HG03066 (cell line): ENCODE measurements around the gene DLL4.

Experiments
- ATAC-seq: cut with Tn5 transposase; IDR thresholded peaks from one replicate; pipeline ENCODE4 v1.9.1; 2021; ENCODE audit warnings: low read depth; ENCODE audit not compliant: unreplicated experiment

DLL4 gene

DNA sequence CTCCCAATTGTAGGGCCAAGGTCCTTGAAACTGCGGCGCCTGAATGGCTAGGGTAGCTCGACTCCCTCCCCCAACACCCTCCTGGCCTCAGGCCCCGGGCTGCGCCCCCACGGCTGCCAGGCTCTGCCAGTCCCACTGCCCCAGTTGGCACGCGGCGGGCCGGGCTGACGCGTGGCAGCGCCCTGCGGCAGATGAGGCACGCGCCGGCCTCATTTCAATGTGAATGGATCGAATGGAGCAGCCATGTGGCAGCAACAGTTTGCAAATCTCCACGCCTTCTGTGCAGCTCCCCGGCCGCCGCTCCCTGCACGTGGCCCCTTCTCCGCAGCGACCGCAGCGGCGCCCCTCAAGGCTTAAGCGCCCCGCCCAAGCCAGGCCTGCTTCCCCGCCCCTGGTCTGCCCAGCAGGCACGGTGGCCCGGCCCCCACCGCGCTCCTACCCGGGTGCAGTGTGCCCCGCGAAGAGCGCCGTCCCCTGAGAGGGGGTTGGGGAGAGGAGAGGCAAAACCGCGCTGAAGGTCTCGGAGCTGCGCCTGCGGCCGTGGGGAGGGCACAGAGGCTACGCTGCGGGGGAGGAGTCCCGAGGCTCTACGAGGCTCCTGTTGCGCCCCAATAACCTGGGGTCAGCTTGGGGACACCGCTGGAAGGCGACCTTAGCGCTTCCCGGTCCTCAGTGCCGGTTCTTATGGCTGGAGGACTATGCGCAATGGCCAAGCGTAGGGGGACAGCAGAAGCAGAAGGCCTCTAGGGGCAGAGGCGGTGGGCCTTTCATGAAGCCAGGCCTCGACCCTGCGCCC, 3.1 kb upstream of the DLL4 start:
- no peak for ATAC-seq

DNA sequence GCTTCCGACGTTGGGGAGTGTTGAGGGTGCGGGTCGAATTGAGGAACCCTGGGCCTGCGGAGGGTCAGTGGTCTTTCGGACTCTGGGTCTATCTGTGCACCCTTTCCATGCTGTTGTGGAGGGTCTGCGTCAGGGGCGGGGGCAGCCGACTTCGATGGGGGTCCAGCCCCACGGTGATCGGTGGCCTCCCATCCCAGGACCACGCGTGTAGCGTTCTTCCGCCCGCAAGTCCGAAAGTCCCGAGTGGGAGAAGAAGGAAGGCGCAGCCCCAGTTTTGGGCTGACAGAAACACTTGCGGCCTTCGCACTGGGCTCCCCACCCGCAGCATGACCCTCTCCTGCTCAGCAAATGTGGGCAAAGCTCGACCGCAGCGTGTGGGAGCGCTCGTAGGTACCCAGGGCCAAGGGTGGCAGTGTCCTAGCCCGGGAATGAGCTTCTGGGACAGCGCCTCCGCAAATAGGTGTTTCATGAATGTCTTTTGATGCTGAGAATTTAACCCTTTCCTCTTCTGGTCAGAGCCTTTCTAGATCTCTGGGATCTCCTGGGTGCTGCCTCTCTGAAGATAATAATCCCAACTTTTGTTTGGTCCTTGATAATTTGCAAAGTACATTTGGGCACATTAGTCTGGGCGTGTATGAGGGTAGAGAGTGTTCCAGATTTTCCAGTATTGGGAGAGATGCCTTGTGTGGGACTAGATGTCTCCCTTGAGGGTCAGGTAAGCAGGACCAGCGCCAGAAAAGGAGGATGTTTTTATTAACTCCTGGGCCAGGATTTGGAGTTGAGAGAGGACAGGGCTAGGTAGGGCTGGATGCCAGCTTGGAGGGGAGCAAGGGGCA, 2.3 kb upstream of the DLL4 start:
- no peak for ATAC-seq

DNA sequence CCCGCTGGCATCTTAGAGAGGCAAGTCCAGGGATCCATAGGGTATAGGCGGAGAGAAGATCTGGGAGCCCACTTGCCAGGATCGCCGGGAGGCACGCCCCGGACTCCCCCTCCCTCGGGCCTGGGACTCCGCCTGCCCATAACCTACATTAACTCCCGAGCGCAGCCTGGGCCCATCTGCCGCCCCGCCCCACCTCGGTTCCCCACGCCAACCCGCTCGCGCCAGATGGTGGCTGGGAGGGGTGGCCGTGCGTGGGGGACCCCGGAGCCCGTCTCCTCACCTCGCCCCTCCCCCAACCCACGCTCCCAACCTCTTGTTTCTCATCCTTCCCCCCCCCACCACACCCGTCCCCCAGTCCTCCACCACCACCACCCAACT, 1.7 kb upstream of the DLL4 start:
- ATAC-seq, result no peak

DNA sequence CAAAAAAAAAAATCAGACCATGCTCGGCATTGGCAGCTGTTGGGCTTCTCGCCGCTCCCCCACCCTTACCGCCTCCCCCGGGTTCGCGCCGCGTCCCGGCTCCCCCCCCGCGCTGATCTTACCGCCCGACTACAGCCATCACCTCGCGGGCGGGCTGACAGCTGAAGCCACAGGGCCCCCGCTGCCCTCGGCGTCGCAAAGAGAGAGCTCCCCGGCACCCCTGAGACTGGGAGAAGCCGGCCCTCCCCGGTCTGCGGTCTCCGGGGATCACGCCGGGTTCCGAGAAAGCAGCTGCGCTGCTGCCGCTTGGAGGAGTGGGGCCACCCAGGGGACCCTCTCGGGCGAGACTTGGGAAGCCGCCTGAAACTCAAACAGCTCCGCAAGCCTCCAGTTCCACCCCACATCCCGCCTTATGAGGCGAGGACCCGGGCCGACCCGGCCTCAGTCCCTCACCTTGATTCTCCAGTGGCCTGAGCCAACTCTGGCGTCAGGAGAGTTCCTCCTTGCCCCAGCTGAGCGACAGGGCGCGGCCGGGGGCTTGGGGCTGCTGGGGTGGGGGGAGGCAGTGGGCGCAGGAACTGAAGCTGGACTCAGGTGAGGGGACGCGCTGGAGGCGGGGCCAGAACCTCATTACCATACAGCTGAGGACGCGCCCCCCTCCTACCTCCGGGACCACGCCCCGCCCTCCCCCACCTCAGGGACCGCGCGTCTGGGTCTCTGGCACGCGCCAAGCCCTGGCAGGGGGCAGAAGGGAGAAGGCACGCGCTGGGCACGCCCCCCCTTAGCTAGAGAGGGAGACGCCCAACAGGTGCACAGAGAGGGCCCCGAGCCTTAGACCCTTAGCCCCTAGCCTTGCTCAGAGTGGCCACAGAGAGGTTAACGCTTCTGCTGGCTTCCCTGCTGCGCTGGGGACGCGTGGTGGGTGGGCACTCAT, 1.0 kb upstream of the DLL4 start:
- ATAC-seq, result no peak

DNA sequence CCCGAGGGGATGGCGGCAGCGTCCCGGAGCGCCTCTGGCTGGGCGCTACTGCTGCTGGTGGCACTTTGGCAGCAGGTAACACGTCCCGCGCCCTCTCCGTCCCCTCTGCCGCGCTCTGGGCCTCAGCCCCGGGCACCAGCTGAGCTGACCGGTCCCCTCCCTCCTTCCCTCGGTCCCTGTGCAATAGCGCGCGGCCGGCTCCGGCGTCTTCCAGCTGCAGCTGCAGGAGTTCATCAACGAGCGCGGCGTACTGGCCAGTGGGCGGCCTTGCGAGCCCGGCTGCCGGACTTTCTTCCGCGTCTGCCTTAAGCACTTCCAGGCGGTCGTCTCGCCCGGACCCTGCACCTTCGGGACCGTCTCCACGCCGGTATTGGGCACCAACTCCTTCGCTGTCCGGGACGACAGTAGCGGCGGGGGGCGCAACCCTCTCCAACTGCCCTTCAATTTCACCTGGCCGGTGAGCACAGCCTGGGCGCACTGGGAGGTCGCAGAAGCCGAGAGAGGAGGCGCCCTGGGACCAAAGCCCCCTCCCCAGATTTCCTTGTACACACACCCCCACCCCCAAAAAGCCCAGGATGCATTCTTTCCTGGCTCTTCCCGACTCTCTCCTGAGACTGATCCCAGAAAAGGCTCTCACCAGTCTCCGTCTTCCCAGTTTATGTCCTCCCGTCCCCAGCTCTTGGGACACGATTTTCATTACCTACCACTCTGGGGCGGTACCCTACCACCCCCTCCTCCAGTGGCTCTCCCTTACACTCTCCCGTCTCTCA, 705 bp downstream of the DLL4 start:
- no peak for ATAC-seq

DNA sequence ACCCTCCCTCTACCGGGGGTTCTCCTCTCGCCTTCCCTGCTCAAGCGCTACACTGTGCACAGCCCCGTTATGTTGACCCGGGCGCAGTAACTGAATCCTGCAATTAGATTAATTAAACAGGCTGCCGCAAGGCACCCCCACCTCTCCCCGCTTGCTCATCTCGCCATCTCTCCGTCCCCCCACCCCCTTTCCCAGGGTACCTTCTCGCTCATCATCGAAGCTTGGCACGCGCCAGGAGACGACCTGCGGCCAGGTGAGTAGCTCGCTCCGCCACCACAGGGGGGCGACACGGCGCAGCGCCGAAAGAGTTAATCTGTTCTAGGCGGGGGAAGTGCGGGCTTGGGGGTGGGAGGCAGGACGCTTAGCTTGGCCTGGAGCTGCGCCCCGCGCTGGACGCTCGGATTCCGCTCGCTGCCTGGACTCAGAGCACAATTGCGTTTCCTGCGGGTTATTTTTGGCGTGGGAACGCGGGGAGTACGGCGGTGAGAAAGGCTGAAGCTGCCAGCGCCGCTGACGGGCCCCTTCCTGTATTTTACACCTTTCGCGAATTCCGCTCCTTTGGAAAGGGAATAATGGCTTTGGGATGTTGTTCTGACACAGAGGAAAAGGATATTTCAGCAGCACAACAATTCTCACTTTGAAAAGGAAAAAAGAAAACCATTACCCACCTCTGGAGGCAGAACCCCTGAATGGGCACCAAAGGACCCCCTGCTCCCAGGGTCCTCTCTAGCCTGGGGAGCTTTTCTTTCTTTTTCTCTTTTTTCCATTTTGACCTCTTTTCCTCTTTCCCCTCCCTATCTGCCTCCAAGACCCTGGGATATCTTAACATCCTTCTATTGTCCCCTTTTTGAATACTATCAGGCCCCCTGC, 1.5 kb downstream of the DLL4 start:
- no peak for ATAC-seq

DNA sequence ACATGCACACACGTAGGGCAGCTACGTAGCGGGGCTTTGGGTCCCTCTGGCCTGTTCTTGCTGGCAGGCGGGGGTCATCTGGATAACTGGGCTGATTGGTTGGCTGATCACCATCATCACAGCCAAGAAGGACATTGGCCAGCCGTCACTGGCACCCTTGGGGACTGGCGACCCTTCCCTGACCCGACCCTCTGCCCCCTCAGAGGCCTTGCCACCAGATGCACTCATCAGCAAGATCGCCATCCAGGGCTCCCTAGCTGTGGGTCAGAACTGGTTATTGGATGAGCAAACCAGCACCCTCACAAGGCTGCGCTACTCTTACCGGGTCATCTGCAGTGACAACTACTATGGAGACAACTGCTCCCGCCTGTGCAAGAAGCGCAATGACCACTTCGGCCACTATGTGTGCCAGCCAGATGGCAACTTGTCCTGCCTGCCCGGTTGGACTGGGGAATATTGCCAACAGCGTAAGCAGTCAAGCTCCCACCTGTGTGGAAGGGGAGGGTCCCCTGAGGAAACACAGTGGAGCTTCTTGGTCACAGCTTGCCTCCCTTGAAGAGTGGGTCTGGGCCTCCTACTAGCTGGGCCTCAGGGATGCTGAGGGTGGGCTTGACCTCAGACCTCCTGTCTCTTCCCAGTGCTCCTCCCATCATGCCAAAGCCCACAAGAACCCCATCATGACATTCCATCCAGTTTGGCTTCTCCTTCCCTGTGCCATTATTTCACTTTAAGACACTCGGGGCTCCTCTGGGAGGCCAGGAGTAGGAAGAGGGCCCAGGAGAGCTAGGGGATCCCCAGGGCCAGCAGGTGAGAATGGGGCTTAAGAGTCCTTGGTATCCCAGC, 2.4 kb downstream of the DLL4 start:
- no peak for ATAC-seq

DNA sequence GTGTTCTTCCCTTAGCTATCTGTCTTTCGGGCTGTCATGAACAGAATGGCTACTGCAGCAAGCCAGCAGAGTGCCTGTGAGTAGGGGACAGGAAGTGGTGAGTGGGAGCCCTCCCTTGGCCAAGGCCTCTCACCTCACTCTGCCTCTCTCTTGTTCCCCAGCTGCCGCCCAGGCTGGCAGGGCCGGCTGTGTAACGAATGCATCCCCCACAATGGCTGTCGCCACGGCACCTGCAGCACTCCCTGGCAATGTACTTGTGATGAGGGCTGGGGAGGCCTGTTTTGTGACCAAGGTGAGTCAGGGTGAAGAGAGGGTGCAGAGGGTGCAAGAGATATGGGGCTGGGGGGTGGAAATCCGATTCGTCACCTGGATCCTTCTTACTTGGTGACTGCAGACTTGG, 3.0 kb downstream of the DLL4 start:
- no peak for ATAC-seq

DNA sequence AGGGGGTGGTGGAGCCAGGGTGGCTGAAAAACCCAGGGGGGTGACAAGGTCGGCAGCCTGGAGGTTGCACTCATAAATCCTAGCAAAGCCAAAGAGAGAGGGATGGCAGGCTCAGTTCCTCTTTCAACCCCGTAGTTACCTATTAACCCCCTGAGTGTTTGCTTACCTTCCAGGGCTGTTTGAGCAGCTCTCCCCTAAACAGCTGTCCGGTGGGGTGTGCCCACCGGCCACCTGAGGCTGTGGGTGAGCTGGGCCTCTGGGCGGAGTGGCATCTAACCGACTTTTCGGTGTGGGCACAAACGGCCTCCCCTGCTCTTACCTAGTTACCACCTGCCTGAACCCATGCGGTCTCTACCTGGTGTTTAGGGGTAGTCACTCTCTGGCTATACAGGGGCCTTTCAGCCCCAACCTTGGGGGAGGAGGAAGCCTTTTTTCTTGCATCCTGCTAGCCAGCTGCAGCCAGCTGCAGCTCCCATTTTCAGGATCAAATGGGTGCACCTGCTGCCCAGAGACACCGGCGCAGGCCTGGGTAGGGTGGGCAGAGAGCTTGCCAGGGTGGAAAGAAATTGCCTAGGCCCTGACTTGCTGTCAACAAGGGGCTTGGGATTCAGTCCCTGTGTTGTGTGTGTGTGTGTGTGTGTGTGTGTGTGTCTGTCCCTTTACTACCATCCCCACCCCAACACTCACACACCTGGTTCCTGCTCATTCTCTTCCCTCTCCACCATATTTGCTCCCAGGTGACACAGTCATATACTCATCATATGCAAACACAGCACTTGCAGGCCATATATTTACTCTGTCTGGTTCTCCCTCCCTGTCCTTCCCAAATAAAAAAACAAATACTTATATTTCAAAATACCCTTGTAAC, 3.7 kb downstream of the DLL4 start:
- no peak for ATAC-seq

DNA sequence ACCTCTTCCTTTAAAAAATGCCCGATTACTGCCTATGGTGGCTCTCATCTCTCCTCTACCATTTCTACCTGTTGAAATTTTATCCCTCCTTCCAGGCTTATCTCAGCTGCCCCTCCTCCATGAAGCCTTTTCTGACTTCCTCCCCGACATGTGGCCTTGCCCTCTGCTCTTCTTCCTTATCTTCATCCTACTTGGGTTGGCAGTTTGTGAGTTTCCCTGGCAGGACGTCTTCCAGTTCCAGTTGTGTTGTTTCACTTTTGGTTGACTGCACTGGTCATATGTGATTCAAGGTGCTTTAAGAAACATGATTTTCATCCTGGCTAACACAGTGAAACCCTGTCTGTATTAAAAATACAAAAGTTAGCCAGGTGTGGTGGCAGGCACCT, 4.4 kb downstream of the DLL4 start:
- no peak for ATAC-seq

DNA sequence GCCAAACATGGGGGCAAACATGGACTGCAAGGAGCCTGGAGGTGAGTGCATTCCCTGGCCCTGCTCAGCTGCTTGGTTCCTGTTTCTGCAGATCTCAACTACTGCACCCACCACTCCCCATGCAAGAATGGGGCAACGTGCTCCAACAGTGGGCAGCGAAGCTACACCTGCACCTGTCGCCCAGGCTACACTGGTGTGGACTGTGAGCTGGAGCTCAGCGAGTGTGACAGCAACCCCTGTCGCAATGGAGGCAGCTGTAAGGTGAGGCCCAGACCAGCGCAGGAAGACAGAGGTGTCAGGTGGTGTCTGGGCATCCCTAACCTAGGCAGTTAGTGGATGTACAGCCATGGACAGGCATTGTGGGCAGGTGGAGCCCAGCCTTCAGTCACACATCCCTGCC, 5.3 kb downstream of the DLL4 start:
- no peak for ATAC-seq

DNA sequence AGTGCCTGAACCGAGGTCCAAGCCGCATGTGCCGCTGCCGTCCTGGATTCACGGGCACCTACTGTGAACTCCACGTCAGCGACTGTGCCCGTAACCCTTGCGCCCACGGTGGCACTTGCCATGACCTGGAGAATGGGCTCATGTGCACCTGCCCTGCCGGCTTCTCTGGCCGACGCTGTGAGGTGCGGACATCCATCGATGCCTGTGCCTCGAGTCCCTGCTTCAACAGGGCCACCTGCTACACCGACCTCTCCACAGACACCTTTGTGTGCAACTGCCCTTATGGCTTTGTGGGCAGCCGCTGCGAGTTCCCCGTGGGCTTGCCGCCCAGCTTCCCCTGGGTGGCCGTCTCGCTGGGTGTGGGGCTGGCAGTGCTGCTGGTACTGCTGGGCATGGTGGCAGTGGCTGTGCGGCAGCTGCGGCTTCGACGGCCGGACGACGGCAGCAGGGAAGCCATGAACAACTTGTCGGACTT, 7.1 kb downstream of the DLL4 start:
- no peak for ATAC-seq

DNA sequence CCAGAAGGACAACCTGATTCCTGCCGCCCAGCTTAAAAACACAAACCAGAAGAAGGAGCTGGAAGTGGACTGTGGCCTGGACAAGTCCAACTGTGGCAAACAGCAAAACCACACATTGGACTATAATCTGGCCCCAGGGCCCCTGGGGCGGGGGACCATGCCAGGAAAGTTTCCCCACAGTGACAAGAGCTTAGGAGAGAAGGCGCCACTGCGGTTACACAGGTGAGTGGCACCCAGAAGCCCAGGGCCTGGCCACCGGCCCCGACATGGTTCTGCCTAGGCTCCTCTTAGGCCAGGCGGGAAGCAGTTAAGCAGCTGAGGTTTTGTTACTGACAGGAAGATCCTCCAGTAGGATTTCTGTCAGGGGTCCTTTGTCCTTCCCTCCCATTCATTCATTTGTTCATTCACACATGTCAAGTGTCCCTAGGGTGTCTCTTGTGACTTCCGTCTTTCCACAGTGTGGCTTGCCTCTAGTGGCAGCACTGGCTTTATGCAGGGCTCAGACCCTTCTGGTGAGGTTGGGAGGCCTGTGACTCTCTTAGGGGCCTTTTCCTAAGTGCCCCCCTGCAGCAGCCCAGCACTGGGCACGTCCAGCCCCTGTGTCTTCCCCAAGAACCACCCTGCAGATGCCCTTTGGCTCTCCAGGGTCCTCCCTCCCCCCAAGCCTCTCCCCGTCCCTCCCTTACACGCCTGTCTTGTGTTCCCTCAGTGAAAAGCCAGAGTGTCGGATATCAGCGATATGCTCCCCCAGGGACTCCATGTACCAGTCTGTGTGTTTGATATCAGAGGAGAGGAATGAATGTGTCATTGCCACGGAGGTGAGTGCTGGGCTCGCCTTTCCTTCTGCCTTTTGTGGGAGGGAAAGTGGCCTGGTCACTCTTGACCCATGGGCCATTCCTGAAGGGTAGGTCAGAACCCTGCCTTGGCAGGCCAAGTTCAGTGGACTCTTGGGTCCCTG, 7.8 kb downstream of the DLL4 start:
- no peak for ATAC-seq

DNA sequence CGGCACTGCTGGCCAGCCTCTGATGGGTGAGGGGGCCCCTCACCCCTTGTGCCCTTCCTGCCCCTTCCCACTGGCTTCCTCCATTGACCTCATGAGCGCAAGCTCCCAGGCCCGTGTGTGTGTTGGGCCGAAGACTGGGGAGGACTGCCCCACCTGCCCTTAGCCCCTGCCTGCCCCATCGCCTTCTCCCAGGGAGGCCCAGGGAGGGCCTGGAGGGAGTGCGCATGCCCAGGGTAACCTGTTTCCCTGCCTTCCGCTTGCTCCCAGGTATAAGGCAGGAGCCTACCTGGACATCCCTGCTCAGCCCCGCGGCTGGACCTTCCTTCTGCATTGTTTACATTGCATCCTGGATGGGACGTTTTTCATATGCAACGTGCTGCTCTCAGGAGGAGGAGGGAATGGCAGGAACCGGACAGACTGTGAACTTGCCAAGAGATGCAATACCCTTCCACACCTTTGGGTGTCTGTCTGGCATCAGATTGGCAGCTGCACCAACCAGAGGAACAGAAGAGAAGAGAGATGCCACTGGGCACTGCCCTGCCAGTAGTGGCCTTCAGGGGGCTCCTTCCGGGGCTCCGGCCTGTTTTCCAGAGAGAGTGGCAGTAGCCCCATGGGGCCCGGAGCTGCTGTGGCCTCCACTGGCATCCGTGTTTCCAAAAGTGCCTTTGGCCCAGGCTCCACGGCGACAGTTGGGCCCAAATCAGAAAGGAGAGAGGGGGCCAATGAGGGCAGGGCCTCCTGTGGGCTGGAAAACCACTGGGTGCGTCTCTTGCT, 8.8 kb downstream of the DLL4 start:
- no peak for ATAC-seq

DNA sequence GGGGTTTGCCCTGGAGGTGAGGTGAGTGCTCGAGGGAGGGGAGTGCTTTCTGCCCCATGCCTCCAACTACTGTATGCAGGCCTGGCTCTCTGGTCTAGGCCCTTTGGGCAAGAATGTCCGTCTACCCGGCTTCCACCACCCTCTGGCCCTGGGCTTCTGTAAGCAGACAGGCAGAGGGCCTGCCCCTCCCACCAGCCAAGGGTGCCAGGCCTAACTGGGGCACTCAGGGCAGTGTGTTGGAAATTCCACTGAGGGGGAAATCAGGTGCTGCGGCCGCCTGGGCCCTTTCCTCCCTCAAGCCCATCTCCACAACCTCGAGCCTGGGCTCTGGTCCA, 9.4 kb downstream of the DLL4 start:
- ATAC-seq, result no peak
